ENCODE data around the gene GLIPR2. TPM values are rescaled to one million over a fixed set of nuclear protein-coding genes. Genes with fewer than 3 reads are reported as not detected.

The GLIPR2 gene
- total RNA-seq, 1 donor from 2014 or later: 8.7 TPM

DNA sequence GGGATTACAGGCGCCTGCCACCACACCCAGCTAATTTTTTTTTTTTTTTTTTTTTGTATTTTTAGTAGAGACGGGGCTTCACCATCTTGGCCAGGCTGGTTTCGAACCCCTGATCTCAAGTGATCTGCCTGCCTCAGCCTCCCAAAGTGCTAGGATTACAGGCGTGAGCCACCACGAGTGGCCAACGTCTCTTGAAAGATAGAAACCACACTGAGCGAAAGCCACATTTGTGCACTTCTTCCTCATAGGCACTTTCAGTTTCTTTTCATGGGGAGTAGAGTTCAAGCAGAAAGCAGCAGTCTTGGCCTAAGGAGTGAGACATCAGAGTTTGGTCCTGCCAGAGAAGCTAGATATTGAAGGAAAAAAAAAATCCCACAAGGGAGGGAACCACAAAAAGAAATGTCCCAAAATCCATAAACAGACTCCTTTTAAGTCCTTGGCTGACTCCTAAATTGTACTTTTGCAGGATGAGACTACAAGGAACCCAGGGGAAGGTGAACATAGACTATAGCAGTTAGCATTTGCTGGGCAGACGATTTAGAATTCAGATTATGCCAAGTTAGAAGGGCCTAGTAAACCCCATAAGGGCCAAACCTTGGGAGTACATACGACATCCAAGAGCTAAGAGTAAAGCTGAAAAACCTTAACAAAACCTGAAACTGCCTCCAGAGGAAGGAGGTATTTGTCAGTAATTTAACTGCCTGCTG, 43.9 kb upstream of the GLIPR2 start:
- DNase-seq: no peak
- Histone ChIP-seq H3K27me3 (ENCODE audit: low read depth) (no peaks in the 10 kb centered on the region), H3K4me3 (no peak overlapping the region), H3K4me1 (peaks cover 20% of the 10 kb centered on the region), H3K36me3 (no peaks in the 10 kb centered on the region), H3K9me3 (replicated peaks) (no peaks in the 10 kb centered on the region), H3K27ac (replicated peaks) (peak overlapping the region; percentile 58)
- intact Hi-C loops (cut with micrococcal nuclease): no loop called here
- TF ChIP-seq, protein P1, sequence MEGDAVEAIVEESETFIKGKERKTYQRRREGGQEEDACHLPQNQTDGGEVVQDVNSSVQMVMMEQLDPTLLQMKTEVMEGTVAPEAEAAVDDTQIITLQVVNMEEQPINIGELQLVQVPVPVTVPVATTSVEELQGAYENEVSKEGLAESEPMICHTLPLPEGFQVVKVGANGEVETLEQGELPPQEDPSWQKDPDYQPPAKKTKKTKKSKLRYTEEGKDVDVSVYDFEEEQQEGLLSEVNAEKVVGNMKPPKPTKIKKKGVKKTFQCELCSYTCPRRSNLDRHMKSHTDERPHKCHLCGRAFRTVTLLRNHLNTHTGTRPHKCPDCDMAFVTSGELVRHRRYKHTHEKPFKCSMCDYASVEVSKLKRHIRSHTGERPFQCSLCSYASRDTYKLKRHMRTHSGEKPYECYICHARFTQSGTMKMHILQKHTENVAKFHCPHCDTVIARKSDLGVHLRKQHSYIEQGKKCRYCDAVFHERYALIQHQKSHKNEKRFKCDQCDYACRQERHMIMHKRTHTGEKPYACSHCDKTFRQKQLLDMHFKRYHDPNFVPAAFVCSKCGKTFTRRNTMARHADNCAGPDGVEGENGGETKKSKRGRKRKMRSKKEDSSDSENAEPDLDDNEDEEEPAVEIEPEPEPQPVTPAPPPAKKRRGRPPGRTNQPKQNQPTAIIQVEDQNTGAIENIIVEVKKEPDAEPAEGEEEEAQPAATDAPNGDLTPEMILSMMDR (IDR thresholded peaks at IDR 0.05; ENCODE audit: borderline replicate concordance): no peak

DNA sequence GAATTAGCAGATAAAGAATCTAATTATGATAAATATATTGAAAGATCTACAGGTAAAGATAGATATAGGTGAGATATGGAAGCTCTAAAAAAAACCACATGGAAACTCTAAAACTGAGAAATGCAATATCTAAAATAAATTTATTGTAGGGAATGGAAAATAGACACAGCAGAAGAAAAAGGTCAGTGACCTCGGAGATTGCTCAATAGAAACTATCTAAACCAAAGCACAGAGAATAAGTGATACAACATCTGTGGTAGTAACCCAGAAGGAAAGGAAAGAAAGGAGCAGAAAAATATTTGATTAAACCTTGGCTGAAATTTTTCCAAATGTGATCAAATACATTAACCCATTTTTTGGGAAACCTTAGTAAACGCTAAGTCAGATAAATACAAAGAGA, 43.1 kb upstream of the GLIPR2 start:
- peaks cover 20% of the 10 kb centered on the region for H3K4me1 ChIP-seq
- DNase-seq: no peak
- no peaks in the 10 kb centered on the region for H3K27me3 ChIP-seq (ENCODE audit: low read depth)
- H3K4me3 ChIP-seq: no peak overlapping the region
- intact Hi-C loops (cut with micrococcal nuclease): no loop called here
- H3K9me3 ChIP-seq (replicated peaks): no peaks in the 10 kb centered on the region
- H3K36me3 ChIP-seq: no peaks in the 10 kb centered on the region
- H3K27ac ChIP-seq (replicated peaks): peak overlapping the region; percentile 34
- TF ChIP-seq, protein P1 (IDR thresholded peaks at IDR 0.05; ENCODE audit: borderline replicate concordance): no peak

DNA sequence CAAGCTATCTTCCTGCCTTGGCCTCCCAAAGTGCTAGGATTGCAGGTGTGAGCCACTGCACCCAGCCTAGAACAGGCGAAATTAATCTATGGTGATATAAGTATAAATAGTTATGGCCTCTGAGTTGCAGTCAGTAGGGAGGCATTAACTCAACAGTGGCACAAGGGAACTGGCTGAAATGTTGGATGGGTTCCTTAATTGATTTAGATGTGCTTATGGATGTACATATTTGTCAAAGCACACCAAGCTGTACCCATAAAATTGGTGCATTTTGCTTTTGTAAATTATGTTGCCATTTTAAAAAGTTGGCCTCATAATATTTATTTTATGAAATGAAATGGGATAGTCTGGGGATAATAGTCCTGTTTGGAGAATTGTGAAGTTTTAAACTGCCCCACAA, 36.8 kb upstream of the GLIPR2 start:
- Histone ChIP-seq H3K4me1 (no peaks in the 10 kb centered on the region), H3K27ac (replicated peaks) (no peak overlapping the region), H3K4me3 (no peak overlapping the region), H3K27me3 (ENCODE audit: low read depth) (no peaks in the 10 kb centered on the region), H3K9me3 (replicated peaks) (no peaks in the 10 kb centered on the region), H3K36me3 (no peaks in the 10 kb centered on the region)
- DNase-seq: no peak
- TF ChIP-seq, protein P1 (IDR thresholded peaks at IDR 0.05; ENCODE audit: borderline replicate concordance): no peak
- intact Hi-C loops (cut with micrococcal nuclease): loop anchor here (5.0 kb wide), 1 partner anchor 63 kb away; no protein-coding TSS in a partner anchor

DNA sequence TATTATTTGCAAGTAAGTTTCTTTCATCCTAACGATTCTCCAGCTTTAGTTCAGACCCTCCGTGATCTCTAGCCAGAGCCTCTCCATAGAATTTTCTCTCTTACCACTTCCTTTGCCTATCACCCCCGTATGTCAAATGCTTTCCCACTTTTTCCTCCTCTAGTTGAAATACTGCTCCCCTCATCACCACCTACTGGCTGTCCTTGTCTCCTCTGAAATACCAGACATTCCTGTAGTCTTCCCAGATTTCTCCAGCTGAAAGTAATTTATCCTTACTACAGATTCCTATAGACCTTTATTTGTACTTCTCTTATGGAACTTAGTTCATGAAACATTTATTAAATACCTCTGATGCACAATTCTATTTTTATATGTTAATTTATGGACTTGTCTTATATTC, 36.0 kb upstream of the GLIPR2 start:
- Histone ChIP-seq H3K27me3 (ENCODE audit: low read depth) (no peaks in the 10 kb centered on the region), H3K4me1 (no peaks in the 10 kb centered on the region), H3K27ac (replicated peaks) (no peak overlapping the region), H3K4me3 (no peak overlapping the region), H3K9me3 (replicated peaks) (no peaks in the 10 kb centered on the region), H3K36me3 (no peaks in the 10 kb centered on the region)
- TF ChIP-seq, protein P1 (IDR thresholded peaks at IDR 0.05; ENCODE audit: borderline replicate concordance): no peak
- intact Hi-C loops (cut with micrococcal nuclease): loop anchor here (5.0 kb wide), 1 partner anchor 62 kb away; no protein-coding TSS in a partner anchor
- DNase-seq: no peak

DNA sequence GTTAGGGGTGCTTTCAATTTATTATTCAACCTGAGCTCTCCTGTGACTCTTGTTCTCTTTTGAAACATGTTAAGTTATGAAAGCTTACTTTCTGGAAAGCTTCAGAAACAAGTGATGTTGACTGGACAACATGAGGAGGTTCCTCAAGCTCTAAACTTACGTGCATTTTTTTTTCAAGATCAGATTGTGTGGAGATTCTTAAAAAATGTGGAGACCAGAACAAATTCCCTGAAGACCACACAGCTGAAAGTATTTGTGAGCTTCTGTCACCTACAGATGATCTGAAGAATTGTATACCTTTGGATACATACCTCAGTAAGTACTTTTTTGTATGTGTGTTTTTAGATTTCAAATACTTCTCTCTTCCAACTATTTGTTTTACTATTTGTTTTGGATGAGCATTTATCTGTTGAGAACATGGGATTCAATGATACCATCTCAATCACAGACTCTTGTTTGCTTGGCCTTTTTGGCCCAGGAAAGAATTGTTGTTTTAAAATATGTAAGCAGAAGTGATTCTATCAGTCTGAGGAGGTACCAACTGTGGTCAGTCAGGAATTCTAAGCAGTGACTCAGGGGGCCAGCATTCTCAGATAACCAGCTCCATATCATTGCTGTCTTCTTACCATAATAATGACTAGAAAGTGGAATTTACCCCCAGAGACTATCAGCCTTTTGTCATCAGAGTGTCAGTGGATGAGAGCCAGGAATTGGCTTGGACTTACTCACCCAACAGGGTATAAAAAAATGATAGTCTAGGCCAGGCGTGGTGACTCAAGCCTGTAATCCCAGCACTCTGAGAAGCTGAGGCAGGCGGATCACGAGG, 34.4 kb upstream of the GLIPR2 start:
- H3K9me3 ChIP-seq (replicated peaks): no peaks in the 10 kb centered on the region
- no peaks in the 10 kb centered on the region for H3K4me1 ChIP-seq
- no peak for DNase-seq
- intact Hi-C loops (cut with micrococcal nuclease): loop anchor here (5.0 kb wide), 1 partner anchor 60 kb away; no protein-coding TSS in a partner anchor
- TF ChIP-seq, protein P1 (IDR thresholded peaks at IDR 0.05; ENCODE audit: borderline replicate concordance): no peak
- H3K27me3 ChIP-seq (ENCODE audit: low read depth): no peaks in the 10 kb centered on the region
- H3K36me3 ChIP-seq: no peaks in the 10 kb centered on the region
- no peak overlapping the region for H3K27ac ChIP-seq (replicated peaks)
- no peak overlapping the region for H3K4me3 ChIP-seq

All from left ventricle myocardium inferior (tissue), 1 donor.